Measurements from ENCODE around the gene TAF9B.
"Not testable (repeated sequence)": the region's sequence is repeated elsewhere in the genome, so short reads cannot be mapped to it uniquely, and the experiment has no call there.

The TAF9B gene

GRCh38 chrX:78139160-78140123, at the start of gene TAF9B:
Gene TAF9B (minus strand): TSS chrX:78139650. CDS start chrX:78139611, 39 bp downstream.
- peak; percentile 79 for DNase-seq

- DNase-seq: no peak
Observed at GRCh38 chrX:78182881-78183280, 43.4 kb upstream of the TAF9B start.

GRCh38 chrX:78181307-78181706, 41.9 kb upstream of the TAF9B start:
- DNase-seq: no peak

- DNase-seq: no peak
Observed at GRCh38 chrX:78168065-78168464, 28.6 kb upstream of the TAF9B start.

GRCh38 chrX:78165425-78165824, 26.0 kb upstream of the TAF9B start:
- DNase-seq: no peak

GRCh38 chrX:78163175-78163574, 23.7 kb upstream of the TAF9B start:
- DNase-seq: not testable (repeated sequence)

GRCh38 chrX:78160711-78161110, 21.3 kb upstream of the TAF9B start:
- not testable (repeated sequence) for DNase-seq

GRCh38 chrX:78157846-78158245, 18.4 kb upstream of the TAF9B start:
- not testable (repeated sequence) for DNase-seq

GRCh38 chrX:78157373-78157772, 17.9 kb upstream of the TAF9B start:
- not testable (repeated sequence) for DNase-seq

- not testable (repeated sequence) for DNase-seq
Observed at GRCh38 chrX:78147002-78147540, 7.6 kb upstream of the TAF9B start.

GRCh38 chrX:78140206-78140605, 756 bp upstream of the TAF9B start:
- DNase-seq: no peak

GRCh38 chrX:78133238-78133960, 6.1 kb downstream of the TAF9B start:
- DNase-seq: no peak

GRCh38 chrX:78131117-78131516, 8.3 kb downstream of the TAF9B start:
- no peak for DNase-seq

- no peak for DNase-seq
Observed at GRCh38 chrX:78130396-78130795, 9.1 kb downstream of the TAF9B start.

- DNase-seq: no peak
Observed at GRCh38 chrX:78129714-78130113, 9.7 kb downstream of the TAF9B start.

- not testable (repeated sequence) for DNase-seq
Observed at GRCh38 chrX:78125781-78126180, 13.7 kb downstream of the TAF9B start.

GRCh38 chrX:78125148-78125547, 14.3 kb downstream of the TAF9B start:
- DNase-seq: no peak

GRCh38 chrX:78124307-78124706, 15.1 kb downstream of the TAF9B start:
- DNase-seq: no peak

- DNase-seq: peak; percentile 32
Observed at GRCh38 chrX:78123190-78123589, 16.3 kb downstream of the TAF9B start.

- no peak for DNase-seq
Observed at GRCh38 chrX:78119521-78120227, 19.8 kb downstream of the TAF9B start.

- no peak for DNase-seq
Observed at GRCh38 chrX:78118628-78119027, 20.8 kb downstream of the TAF9B start.

GRCh38 chrX:78116766-78117165, 22.7 kb downstream of the TAF9B start:
- no peak for DNase-seq

GRCh38 chrX:78116365-78116764, 23.1 kb downstream of the TAF9B start:
- DNase-seq: no peak
